HG03342 (cell line): ENCODE results near the gene FUT1.
A peak's percentile ranks its signal among the peaks of the same experiment; 100 is the strongest.

Experiments used
- ATAC-seq: cut with Tn5 transposase; IDR thresholded peaks from one replicate; pipeline ENCODE4 v1.9.1; 2021; ENCODE audit warnings: mild to moderate bottlenecking, moderate library complexity; ENCODE audit not compliant: unreplicated experiment

The FUT1 gene

GRCh38 chr19:48741129-48741999 is 11.1 kb downstream of the FUT1 start:
- no peak for ATAC-seq

DNA sequence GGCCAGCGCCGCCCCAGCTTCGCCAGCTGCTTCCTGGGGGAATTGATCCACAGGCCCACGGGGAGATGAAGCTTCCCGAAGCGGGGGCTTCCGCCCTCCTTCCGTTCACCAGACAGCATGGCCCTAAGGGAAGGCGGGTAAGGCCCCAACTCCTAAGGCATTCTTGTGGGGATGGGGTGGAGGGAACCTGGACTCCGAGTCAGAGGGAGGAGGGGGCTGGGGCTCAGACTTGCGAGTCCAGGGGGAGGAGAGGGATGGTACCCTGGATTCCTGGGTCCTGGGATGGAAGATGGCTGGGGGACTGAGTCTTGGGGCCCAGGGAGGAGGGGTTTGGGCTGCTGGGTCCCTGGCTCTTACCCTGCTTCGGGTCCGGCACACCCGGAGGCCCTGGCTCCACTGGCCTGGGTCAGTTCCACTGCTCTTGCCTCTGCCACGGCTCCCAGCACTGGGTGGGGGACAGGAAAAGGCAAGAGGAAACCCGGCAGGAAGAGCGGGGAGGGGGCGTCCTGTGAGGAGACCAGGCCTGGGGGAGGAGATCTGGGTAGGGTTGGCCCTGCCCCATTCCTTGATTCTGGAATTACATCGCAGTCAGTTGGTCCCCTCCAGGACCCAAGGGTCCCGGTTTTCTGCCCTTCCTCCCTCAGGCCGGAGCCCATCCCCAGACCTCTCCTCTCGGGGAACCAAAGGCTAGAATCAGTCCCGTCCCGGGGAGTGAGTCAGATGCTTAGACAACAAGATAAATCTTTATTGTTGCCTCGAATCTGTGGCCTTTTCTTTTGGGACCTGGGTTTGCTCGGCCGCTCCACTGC is 12.1 kb downstream of the FUT1 start, which contains the start of gene RASIP1:
RASIP1 (minus strand) TSS at position 447 of the 809 bp plus-strand sequence; CDS start at position 119, 328 bp downstream.
- no peak for ATAC-seq

- no peak for ATAC-seq
These were observed 12.9 kb downstream of the FUT1 start for GRCh38 chr19:48739404-48740163.

GRCh38 chr19:48738557-48739403 is 13.7 kb downstream of the FUT1 start:
- no peak for ATAC-seq

GRCh38 chr19:48737360-48737998 is 15.0 kb downstream of the FUT1 start:
- no peak for ATAC-seq

DNA sequence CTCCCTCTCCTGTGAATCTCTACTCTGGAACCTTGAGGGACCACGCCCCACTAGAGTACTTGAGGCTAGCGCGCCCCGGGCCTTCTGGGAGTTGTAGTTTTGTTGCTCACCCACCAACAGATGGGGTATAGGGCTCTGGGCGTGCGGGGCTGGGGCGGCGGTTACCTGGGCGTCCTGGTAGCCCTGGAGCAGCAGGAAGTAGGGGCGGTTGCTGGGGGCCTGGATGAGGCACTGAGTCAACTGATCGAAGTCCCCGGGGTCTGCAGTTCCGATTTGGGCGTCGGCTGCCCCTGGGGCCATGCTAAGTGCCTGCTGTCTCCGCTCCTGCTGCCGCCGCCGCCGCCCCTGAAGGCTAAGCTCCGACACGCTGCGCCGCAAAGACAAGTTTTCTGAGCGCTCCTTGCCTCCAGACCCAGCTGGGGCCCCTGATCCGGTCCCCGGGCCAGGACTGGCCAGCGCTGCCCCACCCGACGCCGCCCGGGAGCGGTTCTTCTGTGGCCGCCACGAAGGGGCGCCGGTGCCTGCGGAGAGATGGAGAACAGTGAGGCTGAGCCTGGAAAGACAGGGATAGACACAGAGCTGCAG is 17.3 kb downstream of the FUT1 start:
- ATAC-seq, result no peak

- no peak for ATAC-seq
These were observed 17.8 kb downstream of the FUT1 start for GRCh38 chr19:48734625-48735024.

GRCh38 chr19:48731452-48731851 is 21.0 kb downstream of the FUT1 start:
- ATAC-seq, result no peak

GRCh38 chr19:48728911-48729664 is 23.4 kb downstream of the FUT1 start:
- ATAC-seq, result no peak

DNA sequence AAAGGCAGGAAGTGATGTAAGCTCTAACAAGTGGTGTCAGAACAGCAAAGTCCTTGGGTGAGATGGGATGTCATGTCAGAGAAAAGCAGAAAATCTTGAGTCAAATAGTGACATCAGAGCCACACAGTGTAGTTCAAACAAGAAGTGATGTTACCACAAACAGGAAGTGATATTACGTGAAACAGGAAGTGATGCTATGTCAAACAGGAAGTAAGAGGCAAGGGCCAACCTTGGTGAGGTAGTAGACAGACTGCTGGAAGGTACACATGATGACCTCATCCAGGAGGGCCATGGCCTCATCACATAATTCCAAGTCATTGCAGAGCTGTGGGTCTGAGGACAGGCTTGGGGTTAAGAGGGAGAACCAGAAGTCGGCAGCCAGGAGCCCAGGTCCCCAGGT is 25.9 kb downstream of the FUT1 start:
- ATAC-seq, result no peak

DNA sequence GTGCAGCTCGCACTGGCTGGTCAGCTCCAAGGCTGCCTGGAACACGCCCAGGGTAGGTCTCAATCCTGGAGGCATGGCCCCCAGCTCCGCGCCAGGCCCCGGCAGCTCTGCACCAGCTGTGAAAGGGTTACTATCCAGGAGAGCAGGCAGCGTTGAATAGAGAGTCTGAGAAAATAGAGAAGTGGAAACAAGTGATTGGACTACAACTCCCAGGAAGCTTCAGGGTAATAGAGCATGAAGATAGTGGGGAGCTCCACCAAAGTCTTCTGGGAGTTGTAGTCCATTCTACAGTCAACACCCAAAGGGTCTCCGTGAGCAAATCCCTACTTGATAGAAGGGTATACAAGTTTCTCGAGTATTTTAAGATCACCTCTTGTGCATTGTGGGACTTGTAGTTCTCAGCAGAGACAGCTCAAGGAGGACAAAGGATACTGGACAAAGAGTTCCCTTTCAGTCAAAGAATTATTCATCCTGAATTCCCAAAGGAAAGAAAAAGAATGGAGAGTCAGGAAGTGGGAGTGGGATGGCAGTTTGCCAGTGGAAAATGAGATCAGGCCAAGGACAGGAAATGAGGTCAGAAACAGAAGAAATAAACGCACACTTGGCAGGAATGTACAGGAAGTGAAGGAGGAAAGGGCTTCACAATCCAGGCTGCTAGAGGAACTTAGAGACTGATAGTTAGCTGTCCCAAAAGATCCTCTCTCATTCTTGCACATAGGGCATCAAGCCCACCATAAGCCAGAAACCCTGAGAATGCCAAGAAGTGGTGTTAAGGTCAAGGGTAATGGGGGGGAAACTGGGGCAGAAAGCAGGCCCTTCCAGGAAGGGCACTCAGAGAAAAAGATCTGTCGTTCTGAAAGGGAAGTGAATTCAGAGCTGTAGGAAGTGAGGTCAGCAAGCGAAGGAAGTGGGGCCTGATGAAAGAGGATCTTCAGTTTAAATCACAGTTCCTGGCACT is 27.4 kb downstream of the FUT1 start:
- ATAC-seq, result no peak

GRCh38 chr19:48722196-48722708 is 30.2 kb downstream of the FUT1 start:
- no peak for ATAC-seq

DNA sequence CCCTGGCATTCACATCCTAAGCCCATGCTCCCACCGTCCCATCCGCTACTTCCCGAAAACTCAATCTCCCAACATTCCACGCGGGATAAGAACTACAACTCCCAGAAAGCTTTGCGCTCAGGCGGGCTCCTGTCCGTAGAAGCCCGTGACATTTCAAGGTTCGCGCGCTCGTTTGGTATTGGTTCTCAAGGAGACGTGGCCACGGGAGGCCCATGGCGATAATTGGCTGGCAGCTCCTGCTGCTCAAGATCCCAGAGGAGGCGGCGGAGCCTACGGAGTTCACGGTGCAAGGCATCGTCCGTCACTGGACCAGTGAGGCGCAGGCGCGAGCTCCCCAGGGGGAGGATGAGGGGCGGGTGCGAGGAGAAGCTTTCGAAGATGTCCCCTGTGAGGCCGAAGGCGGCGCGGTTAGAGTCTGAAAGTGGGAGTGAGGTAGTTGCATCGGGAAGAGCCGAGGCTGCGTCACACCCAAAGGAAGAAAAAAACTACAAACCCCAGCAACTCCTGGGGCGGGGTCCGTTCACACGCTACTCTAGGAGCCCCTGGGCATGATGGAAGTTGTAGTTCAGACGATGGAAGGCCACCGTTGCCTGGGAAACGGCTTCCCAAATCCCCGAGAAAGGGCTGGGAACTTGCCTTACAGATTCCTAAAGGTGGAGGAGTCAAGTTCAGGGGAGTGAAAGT is 31.7 kb downstream of the FUT1 start:
- ATAC-seq, result peak; percentile 69

GRCh38 chr19:48720251-48720612 is 32.2 kb downstream of the FUT1 start:
- no peak for ATAC-seq

- no peak for ATAC-seq
These were observed 32.9 kb downstream of the FUT1 start, which contains the start of gene MAMSTR for GRCh38 chr19:48719263-48720171. Gene MAMSTR (minus strand): TSS chr19:48719725. CDS start chr19:48719031, 694 bp downstream.
